ENCODE results near the gene SEMA3G.

DNA sequence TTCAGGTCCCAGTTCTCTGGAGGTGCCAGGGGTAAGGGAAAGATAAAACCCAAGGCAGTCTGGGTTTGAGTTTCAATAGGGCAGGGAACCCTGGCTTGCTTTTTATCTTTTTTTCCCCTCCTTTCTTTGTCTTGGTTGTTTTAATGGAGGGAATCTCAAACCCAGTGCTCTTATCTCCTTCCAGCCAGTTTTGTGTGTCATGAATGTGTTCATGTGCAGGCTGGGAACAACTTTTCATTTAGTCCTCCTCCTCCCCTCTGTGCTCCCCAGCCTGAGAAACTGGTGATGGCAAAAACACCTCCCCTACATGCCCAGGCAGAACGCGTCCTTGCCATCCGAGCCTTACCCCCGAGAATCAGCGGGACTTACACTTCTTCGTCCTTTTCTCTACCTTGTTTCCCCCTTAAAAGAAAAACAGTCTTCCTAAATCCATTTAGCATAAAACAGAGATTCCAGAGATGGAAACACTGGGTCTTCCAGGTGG is 10.9 kb downstream of the SEMA3G start:
- TF ChIP-seq, protein P1, sequence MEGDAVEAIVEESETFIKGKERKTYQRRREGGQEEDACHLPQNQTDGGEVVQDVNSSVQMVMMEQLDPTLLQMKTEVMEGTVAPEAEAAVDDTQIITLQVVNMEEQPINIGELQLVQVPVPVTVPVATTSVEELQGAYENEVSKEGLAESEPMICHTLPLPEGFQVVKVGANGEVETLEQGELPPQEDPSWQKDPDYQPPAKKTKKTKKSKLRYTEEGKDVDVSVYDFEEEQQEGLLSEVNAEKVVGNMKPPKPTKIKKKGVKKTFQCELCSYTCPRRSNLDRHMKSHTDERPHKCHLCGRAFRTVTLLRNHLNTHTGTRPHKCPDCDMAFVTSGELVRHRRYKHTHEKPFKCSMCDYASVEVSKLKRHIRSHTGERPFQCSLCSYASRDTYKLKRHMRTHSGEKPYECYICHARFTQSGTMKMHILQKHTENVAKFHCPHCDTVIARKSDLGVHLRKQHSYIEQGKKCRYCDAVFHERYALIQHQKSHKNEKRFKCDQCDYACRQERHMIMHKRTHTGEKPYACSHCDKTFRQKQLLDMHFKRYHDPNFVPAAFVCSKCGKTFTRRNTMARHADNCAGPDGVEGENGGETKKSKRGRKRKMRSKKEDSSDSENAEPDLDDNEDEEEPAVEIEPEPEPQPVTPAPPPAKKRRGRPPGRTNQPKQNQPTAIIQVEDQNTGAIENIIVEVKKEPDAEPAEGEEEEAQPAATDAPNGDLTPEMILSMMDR (conservative IDR thresholded peaks at IDR 0.05 in 1 of 2, IDR thresholded peaks at IDR 0.05 in 1 of 2; ENCODE audit: low read depth in 1 of 2, low read length in 2 of 2): no peak
- TF ChIP-seq EZH2 (IDR thresholded peaks at IDR 0.05; ENCODE audit: low read length, missing control alignments): no peak
